OCI-LY1 (cell line): ENCODE results near the gene ASS1.

Source experiments
- H2AFZ ChIP-seq: fragments of 200-600 bp; sonication (generic), shearing (Covaris generic); 2 replicates; pipeline ENCODE4 v1.6.0; 2014; ENCODE audit warnings: antibody characterized with exemption, mild to moderate bottlenecking, low read length
- H3F3A ChIP-seq: fragments of 200-600 bp; sonication (generic), shearing (Covaris generic); 2 replicates; pipeline ENCODE4 v1.6.0; 2014; ENCODE audit warnings: mild to moderate bottlenecking, antibody characterized with exemption, low read length, moderate library complexity; ENCODE audit not compliant: insufficient read depth
- H3K27ac ChIP-seq: fragments of 200-600 bp; sonication (generic); 2 replicates; pipeline ENCODE4 v1.5.1; 2014; ENCODE audit warnings: low read length, mixed run types, mild to moderate bottlenecking, low read depth; ENCODE audit not compliant: poor library complexity, severe bottlenecking
- H3K27me3 ChIP-seq: fragments of 200-600 bp; sonication (generic); 2 replicates; pipeline ENCODE4 v1.6.0; 2014; ENCODE audit warnings: antibody characterized with exemption, mild to moderate bottlenecking, low read length, moderate library complexity; ENCODE audit not compliant: insufficient read depth
- H3K36me3 ChIP-seq: fragments of 200-600 bp; sonication (generic); 2 replicates; pipeline ENCODE4 v1.6.1; 2014; ENCODE audit warnings: mild to moderate bottlenecking, antibody characterized with exemption, low read length, moderate library complexity, mixed read lengths; ENCODE audit not compliant: insufficient read depth
- H3K4me1 ChIP-seq: fragments of 200-600 bp; sonication (generic); 2 replicates; pipeline ENCODE4 v1.5.1; 2014; ENCODE audit warnings: mild to moderate bottlenecking, low read length, moderate library complexity; ENCODE audit not compliant: insufficient read depth, severe bottlenecking
- H3K4me2 ChIP-seq: fragments of 200-600 bp; sonication (generic), shearing (Covaris generic); 2 replicates; pipeline ENCODE4 v1.6.1; 2014; ENCODE audit warnings: low read length
- H3K4me3 ChIP-seq: fragments of 200-600 bp; sonication (generic); 2 replicates; pipeline ENCODE4 v1.5.1; 2014; ENCODE audit warnings: low read length, low read depth, mild to moderate bottlenecking, mixed read lengths; ENCODE audit not compliant: poor library complexity, severe bottlenecking
- H3K79me2 ChIP-seq: fragments of 200-600 bp; shearing (Covaris generic); 2 replicates; pipeline ENCODE4 v1.6.1; 2016; ENCODE audit warnings: mixed run types, low read length, mixed read lengths; ENCODE audit not compliant: insufficient read depth
- H3K9ac ChIP-seq: fragments of 200-600 bp; sonication (generic), shearing (Covaris generic); 2 replicates; pipeline ENCODE4 v1.6.1; 2014; ENCODE audit warnings: mild to moderate bottlenecking, low read length, mixed read lengths
- H3K9me2 ChIP-seq: fragments of 200-600 bp; sonication (generic), shearing (Covaris generic); 2 replicates; pipeline ENCODE4 v1.6.1; 2014; ENCODE audit warnings: low read depth, mild to moderate bottlenecking, low read length, mixed read lengths
- H3K9me3 ChIP-seq: fragments of 200-600 bp; shearing (Covaris generic); 2 replicates; pipeline ENCODE4 v1.6.1; 2014; ENCODE audit warnings: low read length, mixed read lengths
- H4K20me1 ChIP-seq: fragments of 200-600 bp; sonication (generic), shearing (Covaris generic); 2 replicates; pipeline ENCODE4 v1.6.0; 2016; ENCODE audit warnings: mild to moderate bottlenecking, low read length; ENCODE audit not compliant: insufficient read depth
- EZH2 ChIP-seq: fragments of 200-600 bp; sonication (generic), shearing (Covaris generic); IDR thresholded peaks from 2 replicates; pipeline ENCODE4 v1.8.0; 2017; ENCODE audit warnings: borderline replicate concordance, mixed run types, mild to moderate bottlenecking, antibody characterized with exemption, low read length, moderate library complexity, mixed read lengths
- TF ChIP-seq, protein P1 (sequence below): fragments of 200-600 bp; sonication (generic), shearing (Covaris generic); IDR thresholded peaks from 2 replicates; pipeline ENCODE4 v1.5.1; 2017; ENCODE audit warnings: mild to moderate bottlenecking, antibody characterized with exemption, low read length, moderate library complexity, mixed read lengths

Gene ASS1

DNA sequence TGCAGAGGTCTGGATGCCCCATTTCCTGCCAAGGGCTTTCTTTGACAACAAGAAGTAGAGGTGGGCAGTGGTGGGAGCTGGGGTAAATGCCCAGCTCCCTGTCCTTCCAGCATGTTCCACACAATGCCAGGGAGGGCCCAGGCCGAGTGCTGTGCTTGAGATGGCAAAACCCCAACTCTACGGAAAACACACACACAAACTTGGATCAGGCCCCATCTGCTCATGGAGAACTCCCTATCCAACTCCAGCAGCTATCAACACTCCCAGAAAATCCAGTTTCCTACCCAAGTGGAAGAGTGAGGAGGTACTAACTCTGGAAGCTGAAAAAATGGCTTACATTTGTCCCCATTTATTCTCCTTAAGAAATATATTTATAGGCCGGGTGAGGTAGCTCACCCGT, 73.5 kb downstream of the ASS1 start:
- no peak for TF ChIP-seq EZH2
- H3K27ac ChIP-seq, result no peak overlapping the region
- no peaks in the 10 kb centered on the region for H3K4me1 ChIP-seq
- no peaks in the 10 kb centered on the region for H3F3A ChIP-seq
- no peaks in the 10 kb centered on the region for H3K79me2 ChIP-seq
- H3K36me3 ChIP-seq, result no peaks in the 10 kb centered on the region
- H3K9me3 ChIP-seq, result no peaks in the 10 kb centered on the region
- no peak overlapping the region for H3K4me2 ChIP-seq
- no peaks in the 10 kb centered on the region for H4K20me1 ChIP-seq
- H3K9me2 ChIP-seq, result no peaks in the 10 kb centered on the region
- H2AFZ ChIP-seq, result no peak overlapping the region
- H3K4me3 ChIP-seq, result no peak overlapping the region
- 0 out of 2 replicates have a peak, but pooled peaks cover 5% of the 10 kb centered on the region for H3K27me3 ChIP-seq
- H3K9ac ChIP-seq, result no peak overlapping the region

- Histone ChIP-seq H3K4me1 (no peaks in the 10 kb centered on the region), H3K27me3 (0 out of 2 replicates have a peak, but pooled peaks cover 5% of the 10 kb centered on the region), H3K36me3 (no peaks in the 10 kb centered on the region), H2AFZ (no peak overlapping the region), H3K79me2 (no peaks in the 10 kb centered on the region), H3K9me3 (no peaks in the 10 kb centered on the region), H3K9me2 (no peaks in the 10 kb centered on the region), H3K4me3 (no peak overlapping the region), H3K9ac (no peak overlapping the region), H3F3A (no peaks in the 10 kb centered on the region), H3K27ac (no peak overlapping the region), H4K20me1 (no peaks in the 10 kb centered on the region), H3K4me2 (no peak overlapping the region)
- TF ChIP-seq, protein P1, sequence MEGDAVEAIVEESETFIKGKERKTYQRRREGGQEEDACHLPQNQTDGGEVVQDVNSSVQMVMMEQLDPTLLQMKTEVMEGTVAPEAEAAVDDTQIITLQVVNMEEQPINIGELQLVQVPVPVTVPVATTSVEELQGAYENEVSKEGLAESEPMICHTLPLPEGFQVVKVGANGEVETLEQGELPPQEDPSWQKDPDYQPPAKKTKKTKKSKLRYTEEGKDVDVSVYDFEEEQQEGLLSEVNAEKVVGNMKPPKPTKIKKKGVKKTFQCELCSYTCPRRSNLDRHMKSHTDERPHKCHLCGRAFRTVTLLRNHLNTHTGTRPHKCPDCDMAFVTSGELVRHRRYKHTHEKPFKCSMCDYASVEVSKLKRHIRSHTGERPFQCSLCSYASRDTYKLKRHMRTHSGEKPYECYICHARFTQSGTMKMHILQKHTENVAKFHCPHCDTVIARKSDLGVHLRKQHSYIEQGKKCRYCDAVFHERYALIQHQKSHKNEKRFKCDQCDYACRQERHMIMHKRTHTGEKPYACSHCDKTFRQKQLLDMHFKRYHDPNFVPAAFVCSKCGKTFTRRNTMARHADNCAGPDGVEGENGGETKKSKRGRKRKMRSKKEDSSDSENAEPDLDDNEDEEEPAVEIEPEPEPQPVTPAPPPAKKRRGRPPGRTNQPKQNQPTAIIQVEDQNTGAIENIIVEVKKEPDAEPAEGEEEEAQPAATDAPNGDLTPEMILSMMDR, result no peak
- TF ChIP-seq EZH2, result no peak
These were observed 74.4 kb downstream of the ASS1 start for GRCh38 chr9:130518943-130519799.

DNA sequence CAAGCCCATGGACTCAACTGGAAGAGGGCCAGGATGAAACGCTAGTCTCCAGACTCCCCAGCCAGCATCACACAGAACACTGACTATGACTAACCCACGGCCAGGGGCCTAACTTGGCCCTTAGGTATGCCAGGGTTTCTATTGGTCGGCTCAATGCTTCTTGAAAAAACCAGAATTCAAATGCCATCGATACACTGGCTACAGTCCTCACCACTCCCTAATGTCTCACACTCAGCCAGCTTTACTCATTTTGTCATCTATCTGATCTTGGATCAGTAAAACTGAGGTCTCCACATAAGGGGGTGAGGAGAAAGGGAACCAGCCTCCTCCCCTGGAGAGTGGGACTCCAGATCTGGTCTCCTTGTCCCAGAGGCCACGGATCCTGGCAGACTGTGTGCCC, 75.2 kb downstream of the ASS1 start:
- TF ChIP-seq, protein P1, result no peak
- TF ChIP-seq EZH2, result no peak
- Histone ChIP-seq H3K27ac (no peak overlapping the region), H3K27me3 (peaks cover 5% of the 10 kb centered on the region; the same call in 1 of the 2 replicates), H3K4me2 (no peak overlapping the region), H3K4me1 (no peaks in the 10 kb centered on the region), H3F3A (no peaks in the 10 kb centered on the region), H3K36me3 (no peaks in the 10 kb centered on the region), H3K9me2 (no peaks in the 10 kb centered on the region), H3K79me2 (no peaks in the 10 kb centered on the region), H4K20me1 (no peaks in the 10 kb centered on the region), H3K9ac (no peak overlapping the region), H3K9me3 (no peaks in the 10 kb centered on the region), H2AFZ (no peak overlapping the region), H3K4me3 (no peak overlapping the region)
